Glomerular visceral epithelial cell (primary cell): ENCODE data around the gene PLG.
"Not testable (repeated sequence)": the region's sequence is repeated elsewhere in the genome, so short reads cannot be mapped to it uniquely, and the experiment has no call there.

Source experiments
- DNase-seq: peaks from one replicate; pipeline ENCODE4 v3.0.0-alpha.2; 2016; ENCODE audit errors: extremely low spot score

PLG gene

GRCh38 chr6:160775792-160776580, 73.9 kb downstream of the PLG start:
- DNase-seq: no peak

- not testable (repeated sequence) for DNase-seq
Measured at GRCh38 chr6:160779095-160779494, 77.1 kb downstream of the PLG start.

- not testable (repeated sequence) for DNase-seq
Measured at GRCh38 chr6:160780656-160781055, 78.6 kb downstream of the PLG start.

- no peak for DNase-seq
Measured at GRCh38 chr6:160781298-160781697, 79.3 kb downstream of the PLG start.

GRCh38 chr6:160782228-160782627, 80.2 kb downstream of the PLG start:
- no peak for DNase-seq

- no peak for DNase-seq
Measured at GRCh38 chr6:160783741-160784140, 81.7 kb downstream of the PLG start.

GRCh38 chr6:160788126-160788525, 86.1 kb downstream of the PLG start:
- DNase-seq: not testable (repeated sequence)

GRCh38 chr6:160788806-160789205, 86.8 kb downstream of the PLG start:
- DNase-seq: no peak

GRCh38 chr6:160789263-160790027, 87.4 kb downstream of the PLG start:
- no peak for DNase-seq

- no peak for DNase-seq
Measured at GRCh38 chr6:160790028-160790792, 88.2 kb downstream of the PLG start.

- DNase-seq: no peak
Measured at GRCh38 chr6:160791459-160791858, 89.4 kb downstream of the PLG start.

- DNase-seq: no peak
Measured at GRCh38 chr6:160791981-160792418, 90.0 kb downstream of the PLG start.

GRCh38 chr6:160792708-160793107, 90.7 kb downstream of the PLG start:
- no peak for DNase-seq

- DNase-seq: no peak
Measured at GRCh38 chr6:160793652-160794051, 91.6 kb downstream of the PLG start.

GRCh38 chr6:160795721-160796120, 93.7 kb downstream of the PLG start:
- no peak for DNase-seq

- DNase-seq: no peak
Measured at GRCh38 chr6:160798625-160799024, 96.6 kb downstream of the PLG start.

- no peak for DNase-seq
Measured at GRCh38 chr6:160799801-160800506, 97.9 kb downstream of the PLG start.

GRCh38 chr6:160801418-160801817, 99.4 kb downstream of the PLG start:
- DNase-seq: no peak

GRCh38 chr6:160802049-160802448, 100.0 kb downstream of the PLG start:
- DNase-seq: not testable (repeated sequence)
